Adrenal gland (tissue), 19 donors: ENCODE data around the gene SPDYC. TPM values are rescaled to one million over a fixed set of nuclear protein-coding genes. Genes with fewer than 3 reads are reported as not detected.

Experiments
- DNase-seq, 7 donors: peaks; one replicate each; pipeline ENCODE4 v3.0.0-alpha.2; 2019 to 2020
- H3K27ac ChIP-seq, 5 donors: fragments of 200-600 bp; sonication (generic) in 4 of 5; 1 replicate in 3 of 5; 2 replicates in 2 of 5; pipeline versions ENCODE4 v1.5.1 to v1.8.0; 2016 to 2020; ENCODE audit warnings: mild to moderate bottlenecking in 1 of 5
- H3K27me3 ChIP-seq: fragments of 200-600 bp; 2 replicates; pipeline ENCODE4 v1.8.0; 2021
- H3K36me3 ChIP-seq, 2 donors: fragments of 200-600 bp; replicated peaks in 1 of 2; 1 replicate in 1 of 2; 2 replicates in 1 of 2; pipeline versions ENCODE4 v1.5.1 to v1.8.0; 2018 to 2022
- H3K4me1 ChIP-seq, 2 donors: fragments of 200-600 bp; replicated peaks in 1 of 2; 1 replicate in 1 of 2; 2 replicates in 1 of 2; pipeline versions ENCODE4 v1.5.1 to v1.8.0; 2018 to 2021
- H3K4me3 ChIP-seq, 4 donors: fragments of 200-600 bp; sonication (generic) in 3 of 4; one replicate each; pipeline ENCODE4 v1.5.1; 2016 to 2018
- H3K9me3 ChIP-seq, 3 donors: fragments of 200-600 bp; sonication (generic) in 1 of 3; replicated peaks in 1 of 3; 1 replicate in 2 of 3; 2 replicates in 1 of 3; pipeline versions ENCODE4 v1.5.1 to v1.8.0; 2016 to 2021
- CTCF ChIP-seq, 6 experiments: fragments of 450-650 bp in 4 of 6; fragments of 200-600 bp in 2 of 6; sonication (generic) in 1 of 6; IDR thresholded peaks; 1 replicate in 5 of 6; 2 replicates in 1 of 6; pipeline versions ENCODE4 v1.5.1 to v1.8.0; 2016 to 2021; ENCODE audit warnings: antibody characterized with exemption in 6 of 6, mild to moderate bottlenecking in 2 of 6, moderate library complexity in 1 of 6
- POLR2A ChIP-seq, 2 donors: fragments of 450-650 bp; IDR thresholded peaks; one replicate each; pipeline ENCODE4 v1.6.1; 2017; ENCODE audit warnings: antibody characterized with exemption in 2 of 2, mild to moderate bottlenecking in 2 of 2, moderate library complexity in 1 of 2
- WGBS, 4 donors: extraction: QIAGEN DNeasy Blood & Tissue Kit in 2 of 4; methylation state at CpG; one replicate each; pipeline versions ENCODE4 v1.1.5 to v1.1.7; 2013 to 2017; 5-methylcytosine and 5-hydroxymethylcytosine counted together
- intact Hi-C, 2 donors: fragments of 100-400 bp; cut with DNase I; formaldehyde crosslinking; loops; one replicate each; pipeline versions ENCODE4 v1.14.1 to v1.15.0; 2022 to 2023
- long read RNA-seq, 10 donors: library from polyadenylated mRNA in 3 of 10; unstranded in 2 of 10; stranded (forward) in 1 of 10; transcript quantifications; one replicate each; pipeline ENCODE4 v2.0.0 and lab custom pipeline, GENCODE V29; 2021 to 2026
- polyA plus RNA-seq, 3 donors: library from polyadenylated mRNA; stranded (reverse); fragments of 200-250 nt in 2 of 3; fragments of 350-450 nt in 1 of 3; fragmentation: Illumina TruSeq in 1 of 3; extraction: RNeasy Lipid Tissue Mini Kit (QIAGEN cat#74804) in 1 of 3; gene quantifications; one replicate each; pipeline ENCODE4 v1.2.3, GENCODE V29; 2013 to 2014
- total RNA-seq, 9 donors: library from RNA; depleted of rRNA in 4 of 9; stranded (reverse); fragments of >200 nt in 4 of 9; fragments of 120-200 nt in 1 of 9; fragmentation: NEBNext Ultra II Directional in 1 of 9; extraction: Animal tissue kit (Norgen Biotek cat#: 25700) in 1 of 9; gene quantifications; one replicate each; pipeline versions ENCODE4 v1.1.0 to v1.2.4, GENCODE V29; 2013 to 2023
- donor health status: healthy with polysubstance abuse.
- donor health status: Bipolar disorder and iron deficiency.
- donor health status: DM: yes; HTN: yes; CAD: no.
- donor health status: DM: no; HTN: no; CAD: no.
- donor health status: DM: no; HTN: no; CAD: no.
- donor health status: DM: yes; HTN: yes; CAD: no.

SPDYC gene
- total RNA-seq (not detected), polyA plus RNA-seq (under 1 TPM in 1 of 3 donors, not detected in 2; 0.10 TPM)
- long read RNA-seq, donor 1 = 0 reads
- long read RNA-seq, donor 2 = 0 reads
- long read RNA-seq, donor 3 = 0 reads
- long read RNA-seq, donor 4 = 0 reads
- long read RNA-seq, donor 5 = 0 reads
- long read RNA-seq, donor 6 = 0 reads
- long read RNA-seq, donor 7 = 0 reads
- long read RNA-seq, donor 8 = 0 reads
- long read RNA-seq, donor 9 = 0 reads
- long read RNA-seq, donor 10 = 0 reads

GRCh38 chr11:65170058-65170534, at the start of gene SPDYC:
SPDYC (plus strand) TSS chr11:65170233; CDS start chr11:65171358, 1,125 bp downstream.
- Histone ChIP-seq H3K9me3 (no peaks in the 10 kb centered on the region), H3K27ac (no peak within 1 kb of the TSS), H3K36me3 (no peaks in the 10 kb centered on the region), H3K4me1 (no peaks in the 10 kb centered on the region), H3K4me3 (no peak within 1 kb of the TSS), H3K27me3 (no peaks in the 10 kb centered on the region)
- no peak for TF ChIP-seq POLR2A (IDR thresholded peaks at IDR 0.05)
- TF ChIP-seq CTCF (IDR thresholded peaks at IDR 0.05) = no peak
- intact Hi-C loops = no loop called here
- no peak for DNase-seq
- WGBS, 4 donors = 91 to 97% (median 94%) methylated on average over 16 to 21 of the region's 21 CpGs

- 63 to 73% (median 69%) methylated on average over 3 of the region's 3 CpGs for WGBS, 4 donors
- H3K36me3 ChIP-seq = peaks cover 0 to 44% of the 10 kb centered on the region in 2 donors
- TF ChIP-seq POLR2A (IDR thresholded peaks at IDR 0.05) (no peak), CTCF (IDR thresholded peaks at IDR 0.05) (no peak)
- peak overlapping the region in 1 of 4 donors; percentile 82 for H3K4me3 ChIP-seq
- H3K9me3 ChIP-seq = no peaks in the 10 kb centered on the region
- peaks cover 26 to 32% of the 10 kb centered on the region in 2 donors for H3K4me1 ChIP-seq
- H3K27ac ChIP-seq = peak overlapping the region in 4 of 5 donors; percentile 87 to 97 (median 94)
- DNase-seq = peak in 4 of 7 donors; percentile 5 to 52 (median 16)
- H3K27me3 ChIP-seq = no peaks in the 10 kb centered on the region
- intact Hi-C loops = no loop called here
These were observed 49.2 kb upstream of the SPDYC start for GRCh38 chr11:65120831-65121230.

- no peak for TF ChIP-seq POLR2A (IDR thresholded peaks at IDR 0.05)
- TF ChIP-seq CTCF (IDR thresholded peaks at IDR 0.05) = peak in 2 of 6 experiments; percentile 11 to 16
- DNase-seq = peak; percentile 51 to 82 (median 65)
- Histone ChIP-seq H3K4me3 (peak overlapping the region; percentile 17 to 97 (median 74)), H3K9me3 (no peaks in the 10 kb centered on the region), H3K27ac (peak overlapping the region; percentile 69 to 97 (median 94)), H3K4me1 (peaks cover 19 to 25% of the 10 kb centered on the region in 2 donors), H3K27me3 (no peaks in the 10 kb centered on the region), H3K36me3 (peaks cover 0 to 45% of the 10 kb centered on the region in 2 donors)
- intact Hi-C loops = no loop called here
- WGBS, 4 donors = 1 to 2% (median 1%) methylated on average over 18 to 22 of the region's 22 CpGs
These were observed 48.6 kb upstream of the SPDYC start for GRCh38 chr11:65121447-65121864.

- WGBS, 4 donors = 0 to 1% (median 1%) methylated on average over 30 to 64 of the region's 64 CpGs
- no peaks in the 10 kb centered on the region for H3K9me3 ChIP-seq
- peak within 1 kb of the TSS; percentile 69 to 97 (median 94) for H3K27ac ChIP-seq
- TF ChIP-seq CTCF (IDR thresholded peaks at IDR 0.05) (no peak), POLR2A (IDR thresholded peaks at IDR 0.05) (peak; percentile 95 to 100)
- peaks cover 16 to 19% of the 10 kb centered on the region in 2 donors for H3K4me1 ChIP-seq
- DNase-seq = peak; percentile 98 to 99 (median 99)
- peaks cover 0 to 51% of the 10 kb centered on the region in 2 donors for H3K36me3 ChIP-seq
- H3K27me3 ChIP-seq = no peaks in the 10 kb centered on the region
- H3K4me3 ChIP-seq = peak within 1 kb of the TSS; percentile 19 to 97 (median 89)
- intact Hi-C loops = no loop called here
These were observed 48.0 kb upstream of the SPDYC start, which contains the start of the genes FAU and MRPL49 for GRCh38 chr11:65121865-65122696. FAU (minus strand) TSS chr11:65122134; CDS start chr11:65121813, 321 bp downstream. MRPL49 (plus strand) TSS chr11:65122321; CDS start chr11:65122347, 26 bp downstream.
